ENCODE data around the gene STK4.
"Not testable (repeated sequence)": the region's sequence is repeated elsewhere in the genome, so short reads cannot be mapped to it uniquely, and the experiment has no call there.

The STK4 gene

GRCh38 chr20:45061244-45061643, 94.9 kb downstream of the STK4 start:
- H3K4me3 ChIP-seq (ENCODE audit: control insufficient read depth, low read depth, low read length), result no peak overlapping the region
- TF ChIP-seq, protein P1, sequence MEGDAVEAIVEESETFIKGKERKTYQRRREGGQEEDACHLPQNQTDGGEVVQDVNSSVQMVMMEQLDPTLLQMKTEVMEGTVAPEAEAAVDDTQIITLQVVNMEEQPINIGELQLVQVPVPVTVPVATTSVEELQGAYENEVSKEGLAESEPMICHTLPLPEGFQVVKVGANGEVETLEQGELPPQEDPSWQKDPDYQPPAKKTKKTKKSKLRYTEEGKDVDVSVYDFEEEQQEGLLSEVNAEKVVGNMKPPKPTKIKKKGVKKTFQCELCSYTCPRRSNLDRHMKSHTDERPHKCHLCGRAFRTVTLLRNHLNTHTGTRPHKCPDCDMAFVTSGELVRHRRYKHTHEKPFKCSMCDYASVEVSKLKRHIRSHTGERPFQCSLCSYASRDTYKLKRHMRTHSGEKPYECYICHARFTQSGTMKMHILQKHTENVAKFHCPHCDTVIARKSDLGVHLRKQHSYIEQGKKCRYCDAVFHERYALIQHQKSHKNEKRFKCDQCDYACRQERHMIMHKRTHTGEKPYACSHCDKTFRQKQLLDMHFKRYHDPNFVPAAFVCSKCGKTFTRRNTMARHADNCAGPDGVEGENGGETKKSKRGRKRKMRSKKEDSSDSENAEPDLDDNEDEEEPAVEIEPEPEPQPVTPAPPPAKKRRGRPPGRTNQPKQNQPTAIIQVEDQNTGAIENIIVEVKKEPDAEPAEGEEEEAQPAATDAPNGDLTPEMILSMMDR (IDR thresholded peaks at IDR 0.05; ENCODE audit: control insufficient read depth, insufficient read depth, low read depth, low read length, missing control alignments), result no peak
- peak; percentile 72 for DNase-seq (ENCODE audit: low read depth)

DNA sequence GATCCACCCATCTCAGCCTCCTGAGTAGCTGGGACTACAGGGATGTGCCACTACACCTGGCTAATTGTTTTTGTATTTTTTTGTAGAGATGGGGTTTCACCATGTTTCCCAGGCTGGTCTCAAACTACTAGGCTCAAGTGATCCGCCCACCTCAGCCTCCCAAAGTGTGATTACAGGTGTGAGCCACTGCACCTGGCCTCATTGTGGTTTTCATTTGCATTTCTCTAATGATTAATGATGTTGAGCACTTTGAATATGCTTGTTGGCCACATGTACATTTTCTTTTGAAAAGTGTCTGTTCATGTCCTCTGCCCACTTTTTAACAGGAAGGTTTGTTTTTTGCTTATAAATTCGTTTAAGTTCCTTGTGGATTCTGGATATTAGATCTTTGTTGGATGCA, 96.8 kb downstream of the STK4 start:
- not testable (repeated sequence) for H3K4me3 ChIP-seq (ENCODE audit: control insufficient read depth, low read depth, low read length)

GRCh38 chr20:45064812-45065211, 98.5 kb downstream of the STK4 start:
- DNase-seq (ENCODE audit: low read depth), result no peak
- H3K4me3 ChIP-seq (ENCODE audit: control insufficient read depth, low read depth, low read length), result no peak overlapping the region
- TF ChIP-seq, protein P1 (IDR thresholded peaks at IDR 0.05; ENCODE audit: control insufficient read depth, insufficient read depth, low read depth, low read length, missing control alignments), result no peak

More for the DNA sequence above, 96.8 kb downstream of the STK4 start:
- DNase-seq (ENCODE audit: low read depth), result not testable (repeated sequence)

DNA sequence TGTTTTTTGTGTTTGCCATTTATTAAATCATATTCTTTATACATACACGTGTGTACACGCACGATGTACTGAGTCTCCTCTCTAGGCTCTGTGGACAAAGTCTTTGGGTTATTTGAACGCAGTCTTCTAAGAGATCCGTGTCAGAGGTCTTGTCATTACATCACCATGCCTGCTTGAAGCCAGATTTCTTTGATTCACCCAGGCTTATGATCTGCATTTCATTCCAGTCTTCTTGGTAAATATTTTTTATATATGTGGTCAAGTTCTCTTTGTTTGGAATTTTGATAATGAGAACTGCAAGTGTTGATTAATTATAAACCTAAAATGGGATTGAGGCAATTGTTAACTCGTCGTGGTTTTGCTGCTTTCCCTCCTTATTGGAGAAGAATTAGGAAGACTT, 100.1 kb downstream of the STK4 start:
- DNase-seq (ENCODE audit: low read depth), result no peak
- TF ChIP-seq, protein P1 (IDR thresholded peaks at IDR 0.05; ENCODE audit: control insufficient read depth, insufficient read depth, low read depth, low read length, missing control alignments), result no peak
- H3K4me3 ChIP-seq (ENCODE audit: control insufficient read depth, low read depth, low read length), result no peak overlapping the region

DNA sequence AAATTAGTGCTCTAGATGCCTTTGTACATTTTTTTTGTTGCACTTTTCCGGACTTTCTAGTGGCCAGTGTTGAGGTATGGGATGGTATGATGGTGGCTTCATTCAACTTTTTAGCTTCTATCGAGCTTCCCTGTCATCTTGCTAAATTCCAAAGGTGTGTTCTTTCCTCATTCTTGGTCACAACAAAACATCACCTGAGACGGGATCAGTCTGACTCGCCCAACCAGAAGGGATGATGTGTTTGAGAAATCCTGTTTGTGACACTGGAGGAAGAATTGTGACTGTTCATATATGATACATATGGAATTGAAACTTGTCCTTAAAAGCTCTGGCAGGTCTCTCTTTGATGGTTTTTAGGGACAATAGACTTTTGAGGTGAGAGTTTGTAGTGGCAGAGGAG, 100.8 kb downstream of the STK4 start:
- no peak for DNase-seq (ENCODE audit: low read depth)
- TF ChIP-seq, protein P1 (IDR thresholded peaks at IDR 0.05; ENCODE audit: control insufficient read depth, insufficient read depth, low read depth, low read length, missing control alignments), result no peak
- H3K4me3 ChIP-seq (ENCODE audit: control insufficient read depth, low read depth, low read length), result no peak overlapping the region

DNA sequence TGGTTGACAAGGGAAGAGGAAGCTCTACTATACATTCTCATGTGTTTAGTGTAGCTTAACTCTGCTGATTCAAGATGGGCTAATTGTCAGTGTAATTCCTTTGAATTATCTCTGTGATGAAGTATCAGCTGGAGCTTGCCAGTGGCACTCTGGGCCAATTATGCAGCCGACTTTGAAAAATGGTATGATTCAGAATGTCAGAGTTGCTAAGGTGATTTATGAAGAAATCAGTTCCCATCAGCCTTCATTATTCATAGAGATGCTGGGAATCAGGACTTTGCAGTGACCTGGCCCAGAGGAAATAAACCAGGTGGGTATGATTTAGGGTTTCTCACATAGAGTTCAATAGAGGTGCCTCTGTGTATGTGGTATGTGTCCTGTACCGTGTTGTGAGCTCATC, 101.2 kb downstream of the STK4 start:
- TF ChIP-seq, protein P1 (IDR thresholded peaks at IDR 0.05; ENCODE audit: control insufficient read depth, insufficient read depth, low read depth, low read length, missing control alignments), result no peak
- DNase-seq (ENCODE audit: low read depth), result no peak
- H3K4me3 ChIP-seq (ENCODE audit: control insufficient read depth, low read depth, low read length), result no peak overlapping the region

GRCh38 chr20:45069261-45069660, 102.9 kb downstream of the STK4 start:
- no peak for DNase-seq (ENCODE audit: low read depth)
- TF ChIP-seq, protein P1 (IDR thresholded peaks at IDR 0.05; ENCODE audit: control insufficient read depth, insufficient read depth, low read depth, low read length, missing control alignments), result no peak
- no peak overlapping the region for H3K4me3 ChIP-seq (ENCODE audit: control insufficient read depth, low read depth, low read length)

All from AG09309 (cell line).